ENCODE results near the gene FAM216A.
"Not testable (repeated sequence)": the region's sequence is repeated elsewhere in the genome, so short reads cannot be mapped to it uniquely, and the experiment has no call there.

The FAM216A gene, protein sequence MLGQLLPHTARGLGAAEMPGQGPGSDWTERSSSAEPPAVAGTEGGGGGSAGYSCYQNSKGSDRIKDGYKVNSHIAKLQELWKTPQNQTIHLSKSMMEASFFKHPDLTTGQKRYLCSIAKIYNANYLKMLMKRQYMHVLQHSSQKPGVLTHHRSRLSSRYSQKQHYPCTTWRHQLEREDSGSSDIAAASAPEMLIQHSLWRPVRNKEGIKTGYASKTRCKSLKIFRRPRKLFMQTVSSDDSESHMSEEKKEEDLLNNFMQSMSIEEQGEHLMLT

GRCh38 chr12:110468214-110469048 is at the start of gene FAM216A, which contains the start of gene GPN3:
TSS of gene FAM216A (plus strand) at chr12:110468845. CDS start at chr12:110468876, 31 bp downstream.
TSS of gene GPN3 (minus strand) at chr12:110468257. CDS start at chr12:110468203, 54 bp downstream.
- DNase-seq: peak; percentile 99

DNA sequence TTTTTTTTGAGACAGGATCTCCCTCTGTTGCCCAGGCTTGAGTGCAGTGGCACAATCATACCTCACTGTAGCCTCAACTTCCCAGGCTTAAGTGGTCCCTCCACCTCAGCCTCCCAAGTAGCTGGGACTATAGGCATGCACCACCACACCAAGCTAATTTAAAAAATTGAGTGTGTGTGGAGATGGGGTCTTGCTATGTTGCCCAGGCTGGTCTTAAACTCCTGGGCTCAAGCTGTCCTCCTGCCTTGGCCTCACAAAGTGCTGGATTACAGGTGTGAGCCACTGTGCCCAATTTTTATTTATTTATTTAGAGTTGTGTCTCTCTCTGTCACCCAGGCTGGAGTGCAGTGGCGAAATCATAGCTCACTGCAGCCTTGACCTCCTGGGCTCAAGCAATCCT is 48.0 kb upstream of the FAM216A start:
- DNase-seq: not testable (repeated sequence)

- DNase-seq: no peak
These were observed 47.4 kb upstream of the FAM216A start for GRCh38 chr12:110421159-110421661.

DNA sequence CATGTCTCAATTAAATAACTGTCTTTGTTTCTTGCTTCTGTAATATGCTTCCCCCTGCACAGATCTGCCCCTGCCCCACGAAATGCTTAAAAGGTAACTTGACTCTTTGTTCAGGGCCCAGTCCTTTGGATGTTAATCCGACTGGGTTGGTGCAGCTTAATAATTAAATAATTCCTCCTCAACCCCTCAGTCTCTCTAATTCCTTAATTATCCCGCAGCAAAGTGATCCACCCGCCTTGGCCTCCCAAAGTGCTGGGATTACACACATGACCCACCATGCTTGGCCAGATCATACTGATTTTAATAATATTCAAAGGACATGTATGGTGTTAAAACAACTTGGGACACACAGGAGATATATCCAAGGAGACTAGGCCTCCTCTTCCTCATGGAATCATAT is 46.9 kb upstream of the FAM216A start:
- no peak for DNase-seq

- no peak for DNase-seq
These were observed 44.4 kb upstream of the FAM216A start for GRCh38 chr12:110424237-110424636.

DNA sequence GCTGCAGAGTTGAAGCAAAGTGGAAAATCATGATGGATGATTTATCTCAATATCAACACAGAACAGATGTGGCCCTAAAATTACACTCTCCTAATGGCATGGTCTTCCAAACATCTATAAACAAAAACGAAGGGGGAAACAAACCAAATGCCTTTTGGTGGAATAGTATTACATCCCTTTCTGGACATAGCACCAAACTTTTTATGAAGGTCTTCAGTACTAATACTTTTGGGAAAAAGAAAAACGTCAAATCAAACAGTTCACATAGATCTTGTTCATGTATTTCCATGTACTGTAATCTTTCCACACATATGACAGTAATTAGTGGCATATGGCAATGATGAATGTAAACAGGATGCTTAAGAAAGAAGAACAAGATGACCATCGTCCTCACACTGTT is 42.2 kb upstream of the FAM216A start:
- no peak for DNase-seq

GRCh38 chr12:110429676-110430075 is 39.0 kb upstream of the FAM216A start:
- not testable (repeated sequence) for DNase-seq

DNA sequence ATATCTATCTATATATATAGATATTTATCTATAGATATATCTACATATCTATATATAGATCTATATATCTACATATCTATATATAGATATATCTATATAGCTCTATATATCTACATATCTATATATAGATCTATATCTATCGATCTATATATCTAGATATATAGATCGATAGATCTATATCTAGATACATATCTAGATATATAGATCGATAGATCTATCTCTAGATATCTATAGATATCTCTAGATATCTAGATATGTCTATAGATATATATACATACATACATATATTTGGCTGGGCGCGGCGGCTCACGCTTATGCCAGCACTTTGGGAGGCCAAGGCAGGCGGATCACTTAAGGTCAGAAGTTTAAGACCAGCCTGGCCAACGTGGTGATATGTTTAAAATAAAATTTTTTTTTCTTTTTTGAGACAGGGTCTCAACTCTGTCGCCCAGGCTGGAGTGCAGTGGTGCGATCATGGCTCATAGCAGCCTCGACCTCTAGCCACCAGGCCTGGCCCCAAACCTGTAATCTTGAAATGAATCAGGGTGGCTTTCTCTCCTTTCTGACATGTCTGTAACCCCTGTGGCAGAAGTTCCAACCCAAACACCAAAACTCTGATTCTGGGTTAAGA is 36.6 kb upstream of the FAM216A start:
- no peak for DNase-seq

GRCh38 chr12:110436231-110436630 is 32.4 kb upstream of the FAM216A start:
- no peak for DNase-seq

- DNase-seq: no peak
These were observed 24.2 kb upstream of the FAM216A start for GRCh38 chr12:110444455-110444854.

- peak; percentile 92 to 95 for DNase-seq
These were observed 18.7 kb upstream of the FAM216A start, which contains the start of gene ARPC3 for GRCh38 chr12:110449799-110450497. TSS of gene ARPC3 (minus strand) at chr12:110450337. CDS start at chr12:110450260, 77 bp downstream.

DNA sequence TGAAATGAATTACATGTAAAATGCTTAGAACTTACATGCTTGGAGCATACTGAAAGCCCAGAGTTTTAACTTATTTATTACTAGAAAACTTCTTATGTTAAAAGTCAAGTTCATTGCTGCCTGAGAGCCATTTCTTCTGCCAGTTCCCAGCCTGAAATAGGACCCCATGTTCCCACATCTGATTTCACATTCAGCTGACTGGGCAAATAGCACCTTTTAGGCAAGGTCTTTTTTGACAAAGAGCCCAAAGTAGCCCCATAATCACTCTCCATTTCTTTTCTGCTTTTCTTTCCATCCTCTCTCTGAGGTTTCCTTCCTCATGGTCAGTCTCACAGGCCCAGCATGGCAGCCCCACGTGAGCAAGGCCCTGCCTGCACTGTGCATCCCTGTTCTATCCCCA is 17.4 kb upstream of the FAM216A start:
- no peak for DNase-seq

DNA sequence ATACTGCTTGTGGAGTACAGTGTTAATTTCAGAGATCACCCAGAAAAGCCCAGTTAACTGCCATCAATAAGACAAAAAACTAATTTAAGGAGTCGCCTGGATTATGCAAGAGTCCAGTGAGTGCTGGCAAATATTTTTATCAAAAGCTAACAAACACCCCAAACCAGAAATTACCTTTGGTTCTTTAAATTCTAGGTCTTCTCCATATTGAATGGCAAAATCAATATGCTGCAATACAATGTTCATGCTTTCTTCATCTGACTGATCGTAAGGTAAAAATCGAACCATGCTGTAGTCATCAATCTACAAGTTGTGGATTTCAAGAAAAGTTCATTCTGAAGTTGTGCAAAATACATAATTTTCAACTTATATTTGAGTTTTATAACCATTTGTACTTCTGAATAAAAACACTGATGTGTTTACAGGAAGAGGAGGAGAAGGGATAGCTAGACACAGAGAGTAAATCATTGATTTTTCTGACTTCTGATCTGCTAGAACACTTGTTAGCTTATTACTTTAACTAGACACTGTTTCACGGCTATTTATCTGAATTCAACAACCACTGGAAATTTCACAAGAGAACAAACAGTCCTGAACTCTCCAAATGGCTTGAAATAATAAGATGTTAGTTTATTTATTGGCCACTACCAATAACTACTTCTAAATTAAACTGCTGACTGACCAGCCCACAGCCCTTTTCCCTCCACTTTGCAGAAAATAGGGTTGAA is 14.9 kb upstream of the FAM216A start:
- DNase-seq: no peak

GRCh38 chr12:110458756-110459155 is 9.9 kb upstream of the FAM216A start:
- DNase-seq: no peak

DNA sequence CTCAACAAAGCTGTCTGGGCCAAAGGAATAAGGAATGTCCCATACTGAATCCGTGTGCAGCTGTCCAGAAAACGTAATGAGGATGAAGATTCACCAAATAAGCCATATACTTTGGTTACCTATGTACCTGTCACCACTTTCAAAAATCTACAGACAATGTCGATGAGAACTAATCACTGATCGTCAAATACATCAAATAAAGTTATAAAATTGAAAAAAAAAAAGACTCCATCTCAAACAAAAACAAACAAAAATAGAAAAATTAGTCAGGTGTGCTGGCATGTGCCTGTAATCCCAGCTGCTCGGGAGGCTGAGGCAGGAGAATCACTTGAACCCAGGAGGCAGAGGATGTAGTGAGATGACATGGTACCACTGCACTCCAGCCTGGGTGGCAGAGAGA is 7.5 kb upstream of the FAM216A start:
- DNase-seq: not testable (repeated sequence)

- DNase-seq: no peak
These were observed 3.6 kb upstream of the FAM216A start for GRCh38 chr12:110465024-110465423.

- not testable (repeated sequence) for DNase-seq
These were observed 2.9 kb upstream of the FAM216A start for GRCh38 chr12:110465765-110466164.

- DNase-seq: no peak
These were observed 1.9 kb upstream of the FAM216A start for GRCh38 chr12:110466791-110467190.

- DNase-seq: no peak
These were observed 815 bp upstream of the FAM216A start for GRCh38 chr12:110467847-110468213.

GRCh38 chr12:110475426-110475825 is 6.8 kb downstream of the FAM216A start:
- no peak for DNase-seq

DNA sequence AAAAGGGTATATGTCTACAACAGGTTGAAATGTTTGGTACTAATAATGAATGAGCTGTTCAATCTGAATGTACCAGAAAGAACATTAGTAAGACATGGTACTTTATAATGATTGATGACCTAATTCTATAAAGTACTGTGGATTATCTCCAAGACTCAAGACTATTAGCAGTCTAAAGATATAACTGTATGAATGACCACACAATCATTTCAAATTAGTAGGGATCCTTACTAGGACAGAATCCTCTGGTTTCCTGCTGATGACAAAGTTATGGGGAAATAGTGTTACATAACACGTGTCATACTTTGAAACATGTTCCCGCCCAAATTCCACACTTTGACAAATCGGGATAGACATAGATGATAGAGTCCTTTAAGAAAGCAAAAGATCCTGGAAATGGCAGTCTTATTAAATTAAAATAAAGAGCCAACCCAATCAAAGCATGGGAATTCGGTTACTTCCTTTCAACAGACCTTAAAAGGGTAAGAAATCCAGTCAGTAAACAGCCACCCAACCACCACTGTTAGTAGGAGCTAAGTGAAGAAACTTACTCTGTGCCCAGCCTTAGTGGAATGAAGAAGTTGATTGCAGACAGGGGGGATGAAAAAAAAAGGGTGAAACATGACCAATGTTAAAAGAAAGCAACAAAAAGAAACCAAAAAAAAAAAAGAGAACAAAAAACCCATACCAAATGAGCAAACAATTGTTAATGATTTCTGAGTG is 30.5 kb downstream of the FAM216A start:
- no peak for DNase-seq

Data from NCI-H1930 (cell line).